Activated CD8-positive, alpha-beta memory T cell treated with anti-CD3 and anti-CD28 coated beads for 24 hours (primary cell): ENCODE measurements around the gene C2orf80.
"Not testable (repeated sequence)": the region's sequence is repeated elsewhere in the genome, so short reads cannot be mapped to it uniquely, and the experiment has no call there.

Experiments used
- DNase-seq: peaks from one replicate; pipeline ENCODE4 v3.0.0-alpha.2; 2020

Gene C2orf80

DNA sequence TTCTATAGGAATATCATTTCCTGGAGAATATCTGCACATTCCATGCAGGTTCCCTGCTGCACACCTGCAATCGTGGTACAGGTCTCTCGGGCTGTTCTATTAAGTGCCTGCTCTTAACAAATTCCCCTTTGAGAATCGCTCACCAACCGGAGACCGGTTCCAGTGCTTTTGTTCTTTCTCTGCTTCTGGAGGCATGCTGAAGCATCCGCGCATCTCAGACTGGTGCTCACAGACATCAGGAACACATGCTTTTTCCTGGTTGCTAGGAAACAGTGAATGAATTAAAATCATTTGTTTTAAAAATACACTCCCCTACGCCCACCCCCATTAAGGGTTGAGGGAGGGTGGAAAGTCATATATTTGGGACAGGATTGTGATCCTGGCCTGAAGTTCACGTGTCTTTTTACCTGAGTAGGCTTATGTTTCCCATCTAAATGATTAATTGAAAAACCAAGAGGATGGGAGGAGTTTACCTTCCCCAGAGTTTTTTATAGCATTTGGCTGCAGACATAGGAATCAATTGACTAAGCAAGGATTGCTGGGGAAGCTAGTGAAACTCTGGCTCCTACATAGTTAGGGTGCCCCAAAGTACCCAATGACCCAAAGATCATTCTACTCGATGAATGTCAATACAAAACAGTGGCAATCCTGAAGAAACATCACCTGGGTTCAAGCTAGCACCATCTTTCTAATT is at the start of gene C2orf80:
C2orf80 (minus strand) TSS at position 221 of the 694 bp plus-strand sequence. CDS start 3,044 bp downstream, outside the sequence.
- no peak for DNase-seq

DNA sequence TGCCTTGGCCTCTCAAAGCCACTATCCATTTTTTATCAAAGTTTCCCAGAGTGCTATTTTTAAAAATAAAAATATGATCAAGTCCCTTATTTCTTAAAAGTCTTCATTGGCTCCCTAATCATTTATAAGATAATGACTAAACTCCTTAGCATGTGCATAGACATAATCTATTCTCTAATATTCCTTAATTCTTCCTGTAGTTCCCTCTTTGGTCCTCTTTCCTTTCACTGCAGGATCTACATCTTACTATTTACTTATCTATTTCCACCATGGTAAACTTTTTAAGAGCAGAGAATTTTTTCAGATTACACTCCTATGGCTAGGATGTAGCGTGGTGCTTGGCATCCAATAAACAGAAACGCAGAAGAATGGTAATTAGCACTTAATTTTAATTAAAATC is 46.0 kb upstream of the C2orf80 start:
- DNase-seq, result no peak

DNA sequence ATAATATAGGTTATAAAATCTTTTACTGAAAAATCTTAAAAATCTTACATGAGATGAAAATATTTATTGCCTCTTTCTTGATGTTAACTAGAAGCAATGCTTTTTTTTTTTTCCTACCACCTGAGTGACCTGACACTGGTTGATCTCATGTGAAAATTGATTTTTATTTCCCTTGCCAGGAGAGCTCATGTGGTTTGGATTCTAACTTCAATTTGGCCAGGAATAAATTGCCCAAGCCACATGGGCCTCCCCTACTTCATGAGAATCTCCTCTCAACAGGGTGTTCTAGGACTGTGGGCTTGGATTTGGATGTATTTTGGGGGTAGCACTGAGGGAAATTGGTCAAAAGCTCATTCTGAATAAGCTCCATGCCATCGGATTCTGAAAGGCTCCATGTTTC is 45.0 kb upstream of the C2orf80 start:
- no peak for DNase-seq

DNA sequence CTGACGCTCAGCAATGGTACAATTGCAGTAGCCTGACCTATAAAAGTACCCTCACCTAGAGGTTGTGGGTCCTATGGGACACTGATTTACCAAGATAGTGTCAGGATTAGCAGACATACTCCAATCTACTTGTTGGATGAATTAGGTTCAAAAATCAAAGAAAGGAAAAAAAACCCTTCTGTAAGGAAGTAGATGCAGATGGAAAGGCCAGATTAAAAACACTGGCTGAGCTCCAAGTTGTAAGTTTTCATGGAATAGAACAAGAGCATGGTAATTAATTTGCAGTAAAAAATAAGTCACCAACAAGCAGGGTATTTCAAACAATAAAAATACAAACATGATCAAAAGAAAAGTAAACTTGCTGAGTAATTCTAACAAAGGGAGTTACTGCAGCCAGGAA is 38.6 kb upstream of the C2orf80 start:
- DNase-seq, result no peak

DNA sequence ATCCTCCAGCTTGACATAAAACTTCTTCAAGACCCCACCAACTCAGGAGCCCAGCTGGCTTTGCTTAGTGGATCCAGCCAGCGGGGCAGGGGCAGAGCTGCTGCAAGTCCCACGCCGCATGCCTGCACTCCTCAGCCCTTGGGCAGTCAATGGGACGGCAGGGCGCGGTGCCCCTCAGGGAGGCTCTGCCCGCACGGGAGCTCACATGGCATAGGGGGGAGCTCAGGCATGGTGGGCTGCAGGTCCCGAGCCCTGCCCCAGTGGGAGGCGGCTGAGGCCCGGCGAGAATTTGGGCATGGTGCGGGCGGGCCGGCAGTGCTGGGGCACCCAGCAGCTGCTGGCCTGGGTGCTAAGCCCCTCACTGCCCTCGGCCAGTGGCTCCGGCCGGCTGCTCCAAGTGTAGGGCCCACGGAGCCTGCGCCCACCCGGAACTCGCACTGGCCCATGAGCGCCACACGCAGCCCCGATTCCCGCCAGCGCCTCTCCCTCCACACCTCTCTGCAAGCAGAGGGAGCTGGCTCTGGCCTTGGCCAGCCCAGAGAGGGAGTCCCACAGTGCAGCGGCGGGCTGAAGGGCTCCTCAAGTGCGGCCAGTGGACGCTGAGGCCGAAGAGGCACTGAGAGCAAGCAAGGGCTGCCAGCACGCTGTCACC is 37.9 kb upstream of the C2orf80 start:
- no peak for DNase-seq

DNA sequence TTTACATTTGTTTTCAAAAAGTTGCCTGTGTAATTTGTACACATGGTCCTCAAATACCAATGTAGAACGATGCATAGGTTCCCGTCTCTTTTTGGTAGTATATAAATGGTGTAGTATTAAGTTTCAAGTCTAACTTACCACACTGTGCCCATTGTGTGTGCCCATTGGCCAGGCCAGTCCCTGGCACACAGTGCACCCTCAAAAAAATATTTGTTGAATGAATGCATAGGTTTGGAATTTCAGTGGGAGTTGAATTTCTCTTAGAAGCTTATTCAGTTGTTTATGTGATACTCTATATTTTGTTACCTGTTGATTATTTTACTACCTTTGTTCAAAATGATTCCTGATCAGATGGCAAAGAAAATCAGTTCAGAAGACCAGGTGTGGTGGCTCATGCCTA is 35.0 kb upstream of the C2orf80 start:
- no peak for DNase-seq

DNA sequence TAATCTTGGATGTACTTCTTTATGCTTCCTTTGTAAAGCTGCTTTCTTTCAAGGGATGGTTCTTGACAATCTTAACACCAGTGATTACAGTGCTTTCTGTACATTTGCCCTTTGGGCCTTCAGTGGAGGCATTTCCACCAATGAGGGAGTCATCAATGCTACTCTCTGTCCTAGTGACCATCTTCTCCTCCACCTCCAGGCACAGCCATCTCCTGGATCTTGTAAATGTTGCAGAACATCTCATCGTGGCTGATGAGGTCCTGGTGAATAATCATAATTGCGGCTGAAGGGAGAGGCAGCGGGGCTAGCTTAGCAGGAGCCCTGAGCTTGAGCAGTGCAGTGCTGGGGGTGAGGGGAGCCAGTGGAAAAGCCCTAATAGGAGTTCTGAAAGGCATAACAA is 32.5 kb upstream of the C2orf80 start:
- no peak for DNase-seq

DNA sequence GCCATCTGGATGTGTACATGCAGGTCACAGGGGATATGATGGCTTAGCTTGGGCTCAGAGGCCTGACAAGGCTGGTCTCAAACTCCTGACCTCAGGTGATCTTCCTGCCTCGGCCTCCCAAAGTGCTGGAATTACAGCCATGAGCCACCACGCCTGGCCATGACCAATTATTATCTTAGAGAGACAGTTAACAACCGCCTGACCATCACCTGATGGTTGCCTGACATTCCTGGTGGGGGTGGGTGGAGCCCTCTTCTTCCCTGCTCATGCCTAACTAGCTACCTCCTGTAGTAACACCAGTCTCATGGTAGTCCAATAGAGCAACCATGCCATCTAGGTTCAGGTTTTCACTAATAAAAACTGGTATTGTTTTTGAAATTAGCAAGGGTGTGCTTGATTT is 32.0 kb upstream of the C2orf80 start:
- DNase-seq, result not testable (repeated sequence)

DNA sequence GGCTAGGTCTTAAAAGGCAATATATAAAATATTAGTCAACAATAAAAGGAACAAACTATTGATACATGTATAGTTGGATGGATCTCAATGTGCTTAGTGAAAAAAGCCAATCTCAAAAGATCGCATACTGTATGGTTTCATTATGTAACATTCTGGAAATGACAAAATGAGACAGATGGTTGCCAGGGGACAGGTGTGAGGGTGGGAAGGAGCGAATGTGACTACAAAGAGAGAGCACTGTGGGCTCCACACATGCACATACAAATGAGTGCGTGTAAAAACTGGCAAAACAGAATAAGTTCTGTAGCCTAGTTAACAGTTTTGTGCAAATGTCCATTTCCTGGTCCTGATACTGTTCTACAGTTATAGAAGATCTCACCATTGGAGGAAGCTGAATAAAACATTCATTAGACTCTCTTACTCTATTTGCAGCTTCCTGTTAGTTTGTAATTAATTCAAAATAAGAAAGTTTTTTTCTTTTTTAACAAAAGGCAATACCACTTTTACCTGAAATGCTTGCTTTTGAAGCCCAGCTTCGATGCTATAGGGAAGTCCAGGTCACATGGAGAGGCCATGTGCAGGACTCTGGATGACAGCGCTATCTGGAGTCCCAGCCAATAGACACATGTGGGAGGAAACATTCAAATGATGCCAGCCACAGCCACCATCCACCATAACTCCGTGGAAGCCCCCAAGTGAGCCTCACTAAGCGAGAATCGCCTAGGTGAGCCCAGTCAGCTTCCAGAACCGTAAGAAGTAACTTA is 21.0 kb upstream of the C2orf80 start:
- no peak for DNase-seq

DNA sequence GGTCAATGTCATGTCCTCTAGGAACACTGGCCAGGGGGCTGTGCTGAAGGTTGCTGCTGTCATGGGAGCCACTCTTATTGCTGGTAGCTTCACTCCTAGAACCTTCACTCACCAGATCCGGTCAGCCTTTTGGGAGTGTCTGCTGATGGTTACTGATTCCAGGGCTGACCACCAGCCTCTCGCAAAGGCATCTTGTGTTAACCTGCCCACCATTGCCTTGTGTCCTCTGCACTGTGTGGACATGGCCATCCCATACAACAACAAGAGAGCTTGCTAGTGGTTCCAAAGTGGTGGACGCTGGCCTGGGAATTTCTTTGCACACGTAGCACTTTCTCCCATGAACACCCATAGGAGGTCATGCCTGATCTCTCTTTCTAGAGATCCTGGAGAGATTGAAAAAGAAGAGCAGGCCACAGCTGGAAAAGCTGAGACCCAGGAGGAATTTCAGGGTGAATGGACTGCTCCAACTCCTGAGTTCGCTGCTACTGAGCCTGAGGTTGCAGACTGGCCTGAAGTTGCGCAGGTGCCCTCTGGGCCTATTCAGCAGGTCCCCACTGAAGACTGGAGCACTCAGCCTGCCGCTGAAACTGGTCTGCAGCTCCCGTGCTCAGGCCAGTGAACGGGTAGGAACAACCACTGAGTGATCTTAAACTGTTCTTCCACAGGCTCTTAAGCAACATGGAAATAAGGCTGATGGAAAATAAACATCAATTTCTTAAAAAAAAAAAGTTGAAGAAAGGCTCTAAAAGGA is 18.7 kb upstream of the C2orf80 start:
- no peak for DNase-seq

DNA sequence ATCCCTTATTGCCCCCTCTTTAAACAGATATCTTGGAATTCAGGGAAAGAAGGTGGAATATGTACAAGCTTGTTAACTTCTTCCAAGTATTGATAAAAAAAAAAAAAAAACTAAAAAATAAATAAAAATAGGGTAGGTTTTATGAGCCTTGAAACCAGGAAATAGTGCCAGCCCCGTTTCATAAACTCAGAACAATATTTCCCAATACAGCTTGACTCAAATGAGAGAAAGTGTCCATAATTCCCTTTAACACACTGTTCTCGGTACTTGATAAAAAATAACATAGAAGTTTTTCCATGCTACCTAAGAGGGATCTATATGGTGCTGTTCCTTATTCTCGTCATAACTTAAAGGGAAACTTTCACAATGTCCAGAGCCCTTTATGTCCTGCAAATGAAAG is 17.9 kb upstream of the C2orf80 start:
- DNase-seq, result no peak

DNA sequence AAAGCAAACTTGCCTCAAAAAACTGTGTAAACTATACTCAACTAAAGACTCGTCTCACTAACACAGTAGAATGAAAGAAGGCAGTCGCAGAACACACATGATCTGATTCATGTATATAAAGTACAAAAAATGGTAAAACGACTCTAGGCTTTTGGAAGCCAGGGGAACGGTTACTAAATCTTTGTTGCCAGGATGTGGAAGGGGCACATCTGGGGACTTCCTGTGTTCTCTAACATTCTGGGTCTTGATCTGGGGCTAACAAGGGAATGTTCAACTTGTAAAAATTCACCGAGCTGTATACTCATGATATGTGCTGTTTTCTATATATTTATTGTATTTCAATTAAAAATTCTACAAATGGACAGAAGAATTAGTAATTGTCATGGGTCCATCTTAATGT is 14.3 kb upstream of the C2orf80 start:
- DNase-seq, result no peak

DNA sequence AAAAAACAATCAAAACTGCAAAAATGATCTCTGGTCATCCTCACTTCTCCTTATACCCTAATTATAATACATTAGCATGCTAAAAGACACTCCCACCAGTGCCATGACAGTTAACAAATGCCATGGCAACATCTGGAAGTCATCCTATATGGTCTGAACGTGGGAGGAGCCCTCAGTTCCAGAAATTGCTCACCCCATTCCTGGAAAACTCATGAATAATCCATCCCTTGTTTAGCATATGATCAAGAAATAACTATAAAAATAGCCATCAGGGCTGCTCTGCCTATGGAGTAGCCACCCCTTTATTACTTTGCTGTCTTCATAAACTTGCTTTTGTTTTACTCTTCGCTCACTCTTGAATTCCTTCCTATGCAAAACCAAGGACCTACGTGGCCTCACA is 5.7 kb upstream of the C2orf80 start:
- DNase-seq, result no peak

DNA sequence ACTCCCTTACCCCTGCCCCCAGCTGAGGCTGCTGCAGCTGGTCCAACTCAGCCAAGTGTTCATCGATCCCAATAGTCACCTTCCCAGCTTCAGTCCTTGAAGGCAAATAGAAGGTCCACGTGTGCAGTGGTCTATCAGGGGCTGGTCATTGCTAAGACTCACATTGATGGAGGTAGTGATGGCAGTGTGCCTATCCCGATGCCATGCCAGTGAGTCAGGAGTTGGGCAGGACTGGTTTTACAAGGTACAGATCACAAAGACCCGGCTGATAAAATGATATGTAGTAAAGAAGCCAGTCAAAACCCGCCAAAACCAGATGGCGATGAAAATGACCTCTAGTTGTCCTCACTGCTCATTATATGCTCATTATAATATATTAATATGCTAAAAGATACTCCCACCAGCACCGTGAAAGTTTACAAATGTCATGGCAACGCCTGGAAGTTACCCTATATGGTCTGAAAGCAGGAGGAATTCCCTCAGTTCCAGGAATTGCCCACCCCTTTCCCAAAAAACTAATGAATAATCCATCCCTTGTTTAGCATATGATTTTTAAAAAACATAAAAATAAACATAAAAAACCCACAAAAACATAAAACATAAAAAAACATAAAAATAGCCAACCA is 2.9 kb upstream of the C2orf80 start:
- no peak for DNase-seq

DNA sequence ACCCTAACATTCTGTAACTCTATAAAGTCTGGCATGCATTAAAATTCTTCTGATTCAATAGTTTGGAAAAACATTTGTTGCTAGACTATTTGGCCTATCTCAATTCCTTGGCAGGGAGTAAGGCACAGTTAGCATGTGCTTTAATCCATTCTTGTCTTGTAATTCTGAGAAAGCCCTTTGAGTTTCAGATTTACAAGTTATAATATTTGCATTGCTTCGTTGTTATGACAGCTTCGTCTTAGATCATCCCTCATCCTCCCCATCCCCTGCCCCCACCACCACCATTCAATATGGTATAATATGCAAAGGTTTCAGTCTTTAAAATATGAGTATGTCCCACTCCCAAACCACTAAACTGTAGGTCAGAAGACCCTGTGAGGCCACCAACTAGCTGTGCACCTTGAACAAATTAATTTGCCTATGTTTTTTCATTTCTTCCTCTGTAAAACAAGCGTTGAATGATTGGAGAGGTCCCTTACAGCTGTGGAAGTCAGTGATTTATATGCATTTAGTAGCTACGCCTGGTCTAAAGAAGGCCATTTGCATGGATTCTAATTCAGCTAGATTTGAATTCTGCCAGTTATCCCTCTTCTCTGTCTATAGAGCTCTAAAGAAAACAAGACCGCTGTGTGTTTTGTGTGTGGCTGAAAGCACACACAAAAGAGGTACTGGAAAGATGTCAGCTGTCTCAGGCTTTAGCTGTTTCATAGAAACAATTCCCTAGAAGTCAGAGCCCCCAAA is 591 bp downstream of the C2orf80 start:
- DNase-seq, result no peak

DNA sequence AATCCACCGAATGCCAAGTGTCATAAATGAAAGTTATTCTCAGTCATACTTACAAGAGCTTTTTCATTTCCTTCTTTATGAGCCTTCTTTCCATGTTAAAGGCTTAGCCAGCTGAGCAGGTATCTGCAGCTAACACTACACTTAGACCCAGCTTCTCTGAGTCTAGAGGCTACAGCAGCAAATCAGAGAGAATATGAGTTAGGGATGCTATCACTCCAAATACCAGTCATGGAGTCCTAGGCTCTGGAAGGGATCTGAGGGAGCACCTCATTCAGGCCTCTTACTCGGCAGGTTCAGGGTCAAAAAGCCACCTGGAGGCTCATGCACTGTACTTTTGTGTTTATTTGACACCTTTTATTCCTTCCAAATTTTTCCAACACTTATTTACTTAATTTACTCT is 2.9 kb downstream of the C2orf80 start:
- DNase-seq, result no peak

DNA sequence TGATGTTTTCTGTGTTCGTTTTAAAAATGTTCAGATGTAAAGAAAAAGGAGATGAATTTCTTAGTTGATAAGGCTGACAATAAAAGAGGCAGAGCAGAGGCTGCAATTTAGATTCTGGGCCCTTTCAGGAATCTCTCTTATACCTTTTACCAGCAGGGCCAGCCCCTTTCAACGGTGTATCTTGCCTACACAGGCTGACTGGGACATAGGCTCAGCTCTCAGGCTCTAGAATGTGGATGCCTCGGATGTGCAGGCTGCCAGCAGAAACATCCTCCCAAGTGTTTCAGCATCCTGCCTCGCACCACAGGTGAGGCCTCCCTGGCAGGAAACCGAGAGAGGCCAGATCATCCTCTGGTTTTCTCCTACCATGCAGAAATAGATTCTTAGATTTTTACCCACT is 3.4 kb downstream of the C2orf80 start:
- no peak for DNase-seq

DNA sequence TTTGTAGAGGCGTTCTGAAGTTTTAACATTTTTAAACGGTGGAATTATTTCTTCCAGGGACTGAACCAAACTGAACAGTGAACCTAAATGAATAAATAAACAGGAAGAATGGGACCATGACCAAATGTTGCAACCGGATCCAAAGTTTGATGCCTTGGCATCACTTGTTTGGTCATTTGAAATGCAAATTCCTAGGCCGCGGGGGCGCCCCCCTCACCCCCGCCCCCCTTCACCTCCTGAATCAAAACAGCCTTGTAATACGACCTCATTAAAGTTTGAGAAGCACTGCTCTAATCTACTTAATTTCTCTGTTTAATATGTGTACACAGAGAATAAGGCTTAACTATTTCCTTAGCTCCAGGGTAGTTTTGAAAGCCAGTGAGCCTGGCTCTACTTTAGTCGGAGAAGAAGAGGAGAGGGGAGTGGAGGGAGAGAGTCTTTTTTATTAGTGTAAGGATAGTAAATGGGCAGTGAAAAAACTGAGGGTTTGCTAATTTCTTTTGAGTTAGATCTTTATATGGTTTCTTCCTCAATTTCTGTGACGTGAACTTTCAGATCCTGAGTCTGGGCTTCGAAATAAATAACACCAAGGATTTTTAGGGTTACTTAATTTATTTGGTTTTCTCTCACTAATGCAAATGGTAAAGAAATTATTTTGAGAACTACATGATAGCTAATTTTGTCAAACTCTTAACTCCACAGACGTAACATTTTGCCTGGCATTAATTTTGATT is 5.7 kb downstream of the C2orf80 start:
- no peak for DNase-seq

DNA sequence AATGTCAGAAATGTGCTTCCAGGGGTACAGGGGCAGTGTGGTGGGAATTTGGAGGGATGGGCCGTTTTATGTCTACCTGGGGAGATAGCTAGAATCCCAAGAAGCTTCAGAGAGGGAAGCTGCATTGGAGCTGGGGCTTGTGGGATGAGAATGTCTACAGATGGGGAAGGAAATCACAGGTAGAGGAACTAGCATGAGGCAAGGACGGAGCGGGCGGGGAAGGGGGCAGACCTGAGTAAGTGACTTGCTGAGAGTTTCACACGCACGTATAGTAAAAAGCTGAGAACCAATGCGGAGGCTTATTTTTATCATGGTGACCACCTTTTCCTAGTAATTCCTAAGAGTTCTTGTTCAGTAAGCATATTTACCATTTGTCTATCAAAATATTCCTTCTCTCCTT is 6.3 kb downstream of the C2orf80 start:
- no peak for DNase-seq

DNA sequence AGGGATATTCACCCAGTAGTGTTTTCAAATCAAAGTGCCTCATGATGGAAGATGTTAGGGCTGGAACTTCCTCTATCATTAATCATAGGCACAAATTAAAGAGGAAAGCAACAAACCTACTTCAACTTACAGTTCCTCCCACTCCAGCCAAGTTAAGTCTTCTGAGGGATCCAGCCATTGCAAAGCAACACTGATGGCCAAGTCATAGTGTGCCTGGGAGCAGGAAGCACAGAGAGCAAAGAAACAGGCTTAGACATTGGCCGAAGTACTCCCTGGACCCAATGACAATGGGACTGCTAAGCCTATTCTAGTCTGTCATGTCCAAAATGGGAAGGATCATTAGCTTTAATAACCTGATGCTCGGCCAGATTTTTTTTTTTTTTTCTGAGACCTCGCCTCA is 7.0 kb downstream of the C2orf80 start:
- no peak for DNase-seq

DNA sequence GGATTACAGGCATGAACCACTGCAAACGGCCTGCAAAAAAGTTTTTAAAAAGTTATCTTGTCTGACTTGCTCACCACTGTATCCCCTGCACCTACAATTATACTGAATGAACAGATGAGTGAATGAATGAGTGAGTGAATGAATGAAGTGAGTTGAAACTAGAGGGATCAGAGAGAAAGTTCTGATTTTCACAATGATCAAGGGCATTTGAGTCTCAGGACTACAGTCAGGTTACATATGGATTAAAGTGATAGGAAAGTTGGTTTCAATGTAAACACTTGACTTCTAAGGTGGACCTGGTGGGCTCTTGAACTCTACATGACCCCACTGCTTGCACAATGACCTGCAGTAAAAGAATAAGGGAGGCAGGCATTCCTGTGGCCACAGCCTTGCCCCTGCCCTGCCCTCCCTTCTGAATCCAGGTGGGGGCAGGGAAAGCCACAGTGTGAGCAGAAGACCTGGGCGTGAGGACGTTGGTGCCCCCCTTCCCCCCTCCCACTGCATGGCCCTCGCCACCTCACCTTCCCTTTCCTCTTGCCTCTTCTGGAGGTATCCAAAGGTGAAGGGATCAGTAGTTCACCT is 10.7 kb downstream of the C2orf80 start:
- DNase-seq, result no peak
